ENCODE data around the gene WDR64.

GRCh38 chr1:241819340-241819866 is 167.3 kb downstream of the WDR64 start:
- no peak for TF ChIP-seq REST (IDR thresholded peaks at IDR 0.05; ENCODE audit: borderline replicate concordance in 1 of 2, low read depth in 1 of 2, low read length in 2 of 2)
- no peak for TF ChIP-seq ZNF326 (CRISPR knock-in tag; IDR thresholded peaks at IDR 0.05; ENCODE audit: borderline replicate concordance)
- TF ChIP-seq, protein P1, sequence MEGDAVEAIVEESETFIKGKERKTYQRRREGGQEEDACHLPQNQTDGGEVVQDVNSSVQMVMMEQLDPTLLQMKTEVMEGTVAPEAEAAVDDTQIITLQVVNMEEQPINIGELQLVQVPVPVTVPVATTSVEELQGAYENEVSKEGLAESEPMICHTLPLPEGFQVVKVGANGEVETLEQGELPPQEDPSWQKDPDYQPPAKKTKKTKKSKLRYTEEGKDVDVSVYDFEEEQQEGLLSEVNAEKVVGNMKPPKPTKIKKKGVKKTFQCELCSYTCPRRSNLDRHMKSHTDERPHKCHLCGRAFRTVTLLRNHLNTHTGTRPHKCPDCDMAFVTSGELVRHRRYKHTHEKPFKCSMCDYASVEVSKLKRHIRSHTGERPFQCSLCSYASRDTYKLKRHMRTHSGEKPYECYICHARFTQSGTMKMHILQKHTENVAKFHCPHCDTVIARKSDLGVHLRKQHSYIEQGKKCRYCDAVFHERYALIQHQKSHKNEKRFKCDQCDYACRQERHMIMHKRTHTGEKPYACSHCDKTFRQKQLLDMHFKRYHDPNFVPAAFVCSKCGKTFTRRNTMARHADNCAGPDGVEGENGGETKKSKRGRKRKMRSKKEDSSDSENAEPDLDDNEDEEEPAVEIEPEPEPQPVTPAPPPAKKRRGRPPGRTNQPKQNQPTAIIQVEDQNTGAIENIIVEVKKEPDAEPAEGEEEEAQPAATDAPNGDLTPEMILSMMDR (CRISPR knock-in tag; IDR thresholded peaks at IDR 0.05) = no peak
- no peak for TF ChIP-seq ZNF30 (CRISPR knock-in tag; IDR thresholded peaks at IDR 0.05)
- no peak for TF ChIP-seq ERF (CRISPR knock-in tag; IDR thresholded peaks at IDR 0.05)
- TF ChIP-seq SIN3A (IDR thresholded peaks at IDR 0.05; ENCODE audit: borderline replicate concordance, low read depth, low read length) = no peak
- no peak for TF ChIP-seq JUND (CRISPR knock-in tag; IDR thresholded peaks at IDR 0.05)
- TF ChIP-seq CBFB (CRISPR knock-in tag; IDR thresholded peaks at IDR 0.05) = no peak
- TF ChIP-seq TCF7 (IDR thresholded peaks at IDR 0.05; ENCODE audit: low read depth) = no peak
- TF ChIP-seq KLF16 (CRISPR knock-in tag; IDR thresholded peaks at IDR 0.05) = no peak
